ENCODE measurements around the gene USP43. TPM values are rescaled to one million over a fixed set of nuclear protein-coding genes. Genes with fewer than 3 reads are reported as not detected.

USP43 gene
- total RNA-seq, 2 donors from 2014 or later: 0.24 TPM; not detected in 1

DNA sequence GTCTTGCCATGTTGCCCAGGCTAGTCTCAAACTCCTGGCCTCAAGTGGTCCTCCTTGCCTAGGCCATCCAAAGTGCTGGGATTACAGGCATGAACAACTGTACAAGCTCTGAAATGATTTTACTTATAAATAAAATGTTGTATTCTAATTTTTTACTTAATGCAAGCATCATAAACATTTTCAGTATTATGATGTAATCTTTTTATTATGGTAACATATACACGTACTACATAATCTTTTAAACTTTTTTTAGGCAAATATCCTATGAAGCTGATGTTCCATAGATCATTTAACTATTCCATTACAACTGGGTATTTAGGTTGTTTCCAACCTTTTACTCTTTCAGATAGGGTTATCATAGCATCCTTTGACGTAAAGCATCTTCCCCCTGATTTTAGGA is 33.8 kb upstream of the USP43 start:
- H3K27me3 ChIP-seq: no peaks in the 10 kb centered on the region
- no peaks in the 10 kb centered on the region for H3K4me1 ChIP-seq
- TF ChIP-seq, protein P1, sequence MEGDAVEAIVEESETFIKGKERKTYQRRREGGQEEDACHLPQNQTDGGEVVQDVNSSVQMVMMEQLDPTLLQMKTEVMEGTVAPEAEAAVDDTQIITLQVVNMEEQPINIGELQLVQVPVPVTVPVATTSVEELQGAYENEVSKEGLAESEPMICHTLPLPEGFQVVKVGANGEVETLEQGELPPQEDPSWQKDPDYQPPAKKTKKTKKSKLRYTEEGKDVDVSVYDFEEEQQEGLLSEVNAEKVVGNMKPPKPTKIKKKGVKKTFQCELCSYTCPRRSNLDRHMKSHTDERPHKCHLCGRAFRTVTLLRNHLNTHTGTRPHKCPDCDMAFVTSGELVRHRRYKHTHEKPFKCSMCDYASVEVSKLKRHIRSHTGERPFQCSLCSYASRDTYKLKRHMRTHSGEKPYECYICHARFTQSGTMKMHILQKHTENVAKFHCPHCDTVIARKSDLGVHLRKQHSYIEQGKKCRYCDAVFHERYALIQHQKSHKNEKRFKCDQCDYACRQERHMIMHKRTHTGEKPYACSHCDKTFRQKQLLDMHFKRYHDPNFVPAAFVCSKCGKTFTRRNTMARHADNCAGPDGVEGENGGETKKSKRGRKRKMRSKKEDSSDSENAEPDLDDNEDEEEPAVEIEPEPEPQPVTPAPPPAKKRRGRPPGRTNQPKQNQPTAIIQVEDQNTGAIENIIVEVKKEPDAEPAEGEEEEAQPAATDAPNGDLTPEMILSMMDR (IDR thresholded peaks at IDR 0.05): no peak
- peaks cover 0 to 5% of the 10 kb centered on the region in 2 donors for H3K9me3 ChIP-seq
- H3K36me3 ChIP-seq: no peaks in the 10 kb centered on the region
- no peak overlapping the region for H3K27ac ChIP-seq
- no peak for DNase-seq (ENCODE audit: low spot score)
- no peak overlapping the region for H3K4me3 ChIP-seq

GRCh38 chr17:9612006-9612405 is 33.3 kb upstream of the USP43 start:
- TF ChIP-seq, protein P1 (IDR thresholded peaks at IDR 0.05): no peak
- no peak for DNase-seq (ENCODE audit: low spot score)
- no peaks in the 10 kb centered on the region for H3K4me1 ChIP-seq

GRCh38 chr17:9615486-9615885 is 29.8 kb upstream of the USP43 start:
- H3K27ac ChIP-seq: no peak overlapping the region
- no peak overlapping the region for H3K4me3 ChIP-seq
- H3K36me3 ChIP-seq: no peaks in the 10 kb centered on the region
- no peaks in the 10 kb centered on the region for H3K4me1 ChIP-seq
- H3K27me3 ChIP-seq: no peaks in the 10 kb centered on the region
- TF ChIP-seq, protein P1 (IDR thresholded peaks at IDR 0.05): no peak
- H3K9me3 ChIP-seq: peaks cover 0 to 5% of the 10 kb centered on the region in 2 donors
- no peak for DNase-seq (ENCODE audit: low spot score)

More at GRCh38 chr17:9612006-9612405, 33.3 kb upstream of the USP43 start:
- H3K4me3 ChIP-seq: no peak overlapping the region
- H3K27me3 ChIP-seq: no peaks in the 10 kb centered on the region
- peaks cover 0 to 5% of the 10 kb centered on the region in 2 donors for H3K9me3 ChIP-seq
- H3K36me3 ChIP-seq: no peaks in the 10 kb centered on the region
- H3K27ac ChIP-seq: no peak overlapping the region

GRCh38 chr17:9622961-9623360 is 22.4 kb upstream of the USP43 start:
- no peaks in the 10 kb centered on the region for H3K27me3 ChIP-seq
- H3K27ac ChIP-seq: no peak overlapping the region
- TF ChIP-seq, protein P1 (IDR thresholded peaks at IDR 0.05): no peak
- H3K9me3 ChIP-seq: peaks cover 0 to 28% of the 10 kb centered on the region in 2 donors
- H3K4me1 ChIP-seq: no peaks in the 10 kb centered on the region
- no peak overlapping the region for H3K4me3 ChIP-seq
- no peak for DNase-seq (ENCODE audit: low spot score)
- H3K36me3 ChIP-seq: no peaks in the 10 kb centered on the region

DNA sequence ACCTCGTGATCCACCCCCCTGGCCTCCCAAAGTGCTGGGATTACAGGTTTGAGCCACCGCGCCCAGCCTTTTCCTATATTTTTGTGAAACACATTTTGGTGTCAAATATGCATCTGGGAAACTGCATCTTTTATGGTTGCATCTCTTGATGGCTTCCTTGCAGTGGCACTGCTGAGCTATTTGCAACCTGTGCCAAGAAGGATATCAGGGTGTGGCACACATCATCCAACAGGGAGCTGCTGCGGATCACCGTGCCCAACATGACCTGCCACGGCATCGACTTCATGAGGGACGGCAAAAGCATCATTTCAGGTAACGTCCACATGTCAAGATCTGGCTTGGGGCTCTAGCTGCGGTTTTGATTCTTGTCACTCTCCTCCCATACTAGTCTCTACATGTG is 16.8 kb upstream of the USP43 start:
- TF ChIP-seq, protein P1 (IDR thresholded peaks at IDR 0.05): no peak
- Histone ChIP-seq H3K4me1 (no peaks in the 10 kb centered on the region), H3K4me3 (no peak overlapping the region), H3K27ac (no peak overlapping the region), H3K27me3 (no peaks in the 10 kb centered on the region), H3K36me3 (no peaks in the 10 kb centered on the region), H3K9me3 (peaks cover 0 to 15% of the 10 kb centered on the region in 2 donors)
- no peak for DNase-seq (ENCODE audit: low spot score)

DNA sequence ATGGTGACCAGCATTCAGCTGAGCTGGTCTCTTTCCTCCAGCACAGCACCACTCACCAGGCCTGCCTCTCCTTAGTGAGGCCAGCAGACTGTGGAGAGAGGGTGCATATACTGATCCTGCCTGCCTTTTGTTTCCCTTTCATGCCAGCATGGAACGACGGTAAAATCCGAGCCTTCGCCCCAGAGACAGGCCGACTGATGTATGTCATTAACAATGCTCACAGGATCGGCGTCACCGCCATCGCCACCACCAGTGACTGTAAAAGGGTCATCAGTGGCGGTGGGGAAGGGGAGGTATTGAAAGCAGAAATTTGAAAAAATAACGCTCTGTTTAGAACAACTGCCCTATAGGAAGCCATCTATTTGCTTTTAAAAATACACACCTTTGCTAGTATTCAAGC is 12.6 kb upstream of the USP43 start:
- no peaks in the 10 kb centered on the region for H3K27me3 ChIP-seq
- H3K36me3 ChIP-seq: no peaks in the 10 kb centered on the region
- no peak for DNase-seq (ENCODE audit: low spot score)
- no peak overlapping the region for H3K4me3 ChIP-seq
- H3K4me1 ChIP-seq: no peaks in the 10 kb centered on the region
- no peak overlapping the region for H3K27ac ChIP-seq
- H3K9me3 ChIP-seq: no peaks in the 10 kb centered on the region
- TF ChIP-seq, protein P1 (IDR thresholded peaks at IDR 0.05): no peak
